ENCODE results near the gene ARHGDIG. TPM values are rescaled to one million over a fixed set of nuclear protein-coding genes. Genes with fewer than 3 reads are reported as not detected.

Gene ARHGDIG
- total RNA-seq, 4 donors from 2014 or later, result not detected

DNA sequence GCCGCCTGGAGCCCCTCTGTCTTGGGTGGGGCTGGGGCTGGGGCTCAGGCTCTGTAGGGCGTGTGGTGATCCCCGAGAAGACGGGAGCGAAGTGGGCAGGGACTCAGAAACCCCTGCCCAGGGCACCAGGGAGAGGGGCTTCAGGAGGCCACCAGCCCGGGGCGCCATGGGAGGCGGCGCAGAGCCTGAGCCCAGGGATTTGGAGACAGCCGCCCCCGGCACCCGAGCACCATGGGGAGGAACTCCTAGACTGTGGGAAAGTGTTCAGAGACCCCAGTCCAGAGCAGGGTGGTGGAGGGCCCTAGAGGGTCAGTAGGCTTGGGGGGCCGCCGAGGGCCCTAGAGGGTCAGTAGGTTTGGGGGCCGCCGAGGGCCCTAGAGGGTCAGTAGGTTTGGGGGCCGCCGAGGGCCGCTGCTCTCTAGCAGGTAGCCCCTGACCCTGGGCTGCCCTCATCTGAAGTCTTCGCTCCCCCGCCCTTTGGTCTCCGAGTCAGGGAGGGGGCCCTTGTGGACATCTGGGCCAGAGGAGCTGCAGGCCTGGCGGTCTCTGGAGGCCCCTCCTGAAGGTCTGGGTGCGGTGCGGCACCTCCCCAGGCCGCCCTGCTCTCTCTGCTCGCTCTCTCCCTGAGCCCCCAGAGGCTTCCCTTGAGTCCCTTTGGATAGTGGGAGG lies 734 bp downstream of the ARHGDIG start:
- no peak for TF ChIP-seq POLR2A (IDR thresholded peaks at IDR 0.05)
- TF ChIP-seq, protein P1, sequence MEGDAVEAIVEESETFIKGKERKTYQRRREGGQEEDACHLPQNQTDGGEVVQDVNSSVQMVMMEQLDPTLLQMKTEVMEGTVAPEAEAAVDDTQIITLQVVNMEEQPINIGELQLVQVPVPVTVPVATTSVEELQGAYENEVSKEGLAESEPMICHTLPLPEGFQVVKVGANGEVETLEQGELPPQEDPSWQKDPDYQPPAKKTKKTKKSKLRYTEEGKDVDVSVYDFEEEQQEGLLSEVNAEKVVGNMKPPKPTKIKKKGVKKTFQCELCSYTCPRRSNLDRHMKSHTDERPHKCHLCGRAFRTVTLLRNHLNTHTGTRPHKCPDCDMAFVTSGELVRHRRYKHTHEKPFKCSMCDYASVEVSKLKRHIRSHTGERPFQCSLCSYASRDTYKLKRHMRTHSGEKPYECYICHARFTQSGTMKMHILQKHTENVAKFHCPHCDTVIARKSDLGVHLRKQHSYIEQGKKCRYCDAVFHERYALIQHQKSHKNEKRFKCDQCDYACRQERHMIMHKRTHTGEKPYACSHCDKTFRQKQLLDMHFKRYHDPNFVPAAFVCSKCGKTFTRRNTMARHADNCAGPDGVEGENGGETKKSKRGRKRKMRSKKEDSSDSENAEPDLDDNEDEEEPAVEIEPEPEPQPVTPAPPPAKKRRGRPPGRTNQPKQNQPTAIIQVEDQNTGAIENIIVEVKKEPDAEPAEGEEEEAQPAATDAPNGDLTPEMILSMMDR (IDR thresholded peaks at IDR 0.05), result no peak
- Histone ChIP-seq H3K4me1 (peaks cover 8 to 38% (median 18%) of the 10 kb centered on the region in 3 donors), H3K27me3 (peaks cover 6 to 61% (median 11%) of the 10 kb centered on the region in 4 donors), H3K9me3 (no peaks in the 10 kb centered on the region), H3K36me3 (no peaks in the 10 kb centered on the region), H3K4me3 (peak overlapping the region in 2 of 4 donors; percentile 40 to 60), H3K27ac (no peak overlapping the region)
- DNase-seq, result no peak
- intact Hi-C loops (cut with DNase I), result no loop called here
- WGBS, 2 donors, result 40 to 58% methylated on average over 6 to 17 of the region's 27 CpGs

DNA sequence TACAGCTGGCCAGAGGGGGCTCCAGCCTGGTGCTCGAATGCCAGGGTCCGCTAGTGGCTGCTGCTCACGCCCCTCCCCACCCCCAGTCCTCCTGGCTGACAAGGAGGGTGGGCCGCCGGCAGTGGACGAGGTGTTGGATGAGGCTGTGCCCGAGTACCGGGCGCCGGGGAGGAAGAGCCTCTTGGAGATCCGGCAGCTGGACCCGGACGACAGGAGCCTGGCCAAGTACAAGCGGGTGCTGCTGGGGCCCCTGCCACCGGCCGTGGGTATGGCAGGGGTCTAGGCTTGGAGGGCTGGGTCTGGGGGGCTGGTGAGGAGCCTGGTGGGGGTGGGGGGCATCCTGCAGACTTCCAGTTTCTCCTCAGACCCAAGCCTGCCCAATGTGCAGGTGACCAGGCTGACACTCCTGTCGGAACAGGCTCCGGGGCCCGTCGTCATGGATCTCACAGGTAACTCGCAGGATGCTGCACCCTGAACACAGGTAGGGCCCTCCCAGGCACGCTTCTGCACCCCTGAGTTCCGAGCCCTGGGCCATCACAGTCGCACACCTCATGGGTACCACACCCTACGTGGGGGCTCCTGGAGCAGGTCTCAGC lies 1.4 kb downstream of the ARHGDIG start:
- Histone ChIP-seq H3K9me3 (no peaks in the 10 kb centered on the region), H3K27ac (no peak overlapping the region), H3K4me1 (peaks cover 6 to 32% (median 18%) of the 10 kb centered on the region in 3 donors), H3K4me3 (no peak overlapping the region), H3K36me3 (peaks cover 0 to 6% (median 0%) of the 10 kb centered on the region in 3 donors), H3K27me3 (peaks cover 6 to 55% (median 11%) of the 10 kb centered on the region in 4 donors)
- DNase-seq, result no peak
- TF ChIP-seq POLR2A (IDR thresholded peaks at IDR 0.05), result no peak
- TF ChIP-seq, protein P1 (IDR thresholded peaks at IDR 0.05), result no peak
- intact Hi-C loops (cut with DNase I), result no loop called here
- 27 to 40% methylated on average over 1 to 3 of the region's 25 CpGs for WGBS, 2 donors

DNA sequence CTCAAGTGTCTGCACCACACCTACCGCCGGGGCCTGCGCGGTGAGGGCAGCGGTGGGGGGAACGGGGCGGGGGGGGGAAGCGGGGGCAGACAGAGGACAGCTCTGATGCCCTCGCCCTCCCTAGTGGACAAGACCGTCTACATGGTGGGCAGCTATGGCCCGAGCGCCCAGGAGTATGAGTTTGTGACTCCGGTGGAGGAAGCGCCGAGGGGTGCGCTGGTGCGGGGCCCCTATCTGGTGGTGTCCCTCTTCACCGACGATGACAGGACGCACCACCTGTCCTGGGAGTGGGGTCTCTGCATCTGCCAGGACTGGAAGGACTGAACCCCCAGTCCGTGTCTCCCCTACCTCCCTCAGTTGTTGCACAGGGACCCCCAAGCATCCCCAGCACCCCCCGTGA lies 2.1 kb downstream of the ARHGDIG start:
- Histone ChIP-seq H3K36me3 (peaks cover 0 to 13% (median 2%) of the 10 kb centered on the region in 3 donors), H3K27ac (no peak overlapping the region), H3K27me3 (peaks cover 6 to 50% (median 11%) of the 10 kb centered on the region in 4 donors), H3K9me3 (no peaks in the 10 kb centered on the region), H3K4me1 (peaks cover 6 to 32% (median 18%) of the 10 kb centered on the region in 3 donors), H3K4me3 (no peak overlapping the region)
- TF ChIP-seq, protein P1 (IDR thresholded peaks at IDR 0.05), result no peak
- TF ChIP-seq POLR2A (IDR thresholded peaks at IDR 0.05), result no peak
- no peak for DNase-seq
- intact Hi-C loops (cut with DNase I), result no loop called here
- 89 to 91% methylated on average over 8 to 10 of the region's 22 CpGs for WGBS, 2 donors

DNA sequence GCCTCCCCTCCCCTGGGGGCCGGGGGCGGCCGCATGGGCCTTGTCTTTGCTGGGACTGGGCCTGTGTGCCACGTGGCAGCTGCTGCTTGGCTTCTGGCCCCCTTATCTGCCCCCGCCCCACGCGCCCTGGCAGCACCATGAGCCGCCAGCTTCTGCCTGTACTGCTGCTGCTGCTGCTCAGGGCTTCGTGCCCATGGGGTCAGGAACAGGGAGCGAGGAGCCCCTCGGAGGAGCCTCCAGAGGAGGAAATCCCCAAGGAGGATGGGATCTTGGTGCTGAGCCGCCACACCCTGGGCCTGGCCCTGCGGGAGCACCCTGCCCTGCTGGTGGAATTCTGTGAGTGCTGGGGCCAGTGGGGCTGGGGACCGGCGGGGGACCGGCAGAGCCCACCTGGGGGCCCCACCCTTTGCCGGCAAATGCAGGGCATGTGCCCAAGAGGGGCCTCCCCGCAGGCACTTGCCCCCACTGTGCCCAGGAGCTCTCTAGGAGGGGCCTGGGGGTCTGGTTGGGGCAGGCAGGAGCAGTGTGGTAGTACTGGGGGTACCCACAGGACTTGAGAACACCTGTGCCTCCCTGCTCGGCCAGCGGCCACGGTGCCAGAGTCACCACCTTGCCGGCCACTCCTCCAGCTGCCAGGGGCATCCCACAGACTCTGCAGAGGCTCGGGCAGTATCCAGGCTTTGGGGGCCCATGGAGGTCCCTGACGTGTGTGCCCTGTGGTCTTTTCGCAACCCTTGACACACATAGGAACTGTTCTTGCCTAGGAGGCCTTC lies 2.8 kb downstream of the ARHGDIG start, which contains the start of gene PDIA2:
Gene PDIA2 (plus strand): TSS at position 132 of the 773 bp plus-strand sequence. CDS start 6 bp downstream, at position 138.
- Histone ChIP-seq H3K4me1 (peaks cover 6 to 32% (median 18%) of the 10 kb centered on the region in 3 donors), H3K4me3 (no peak within 1 kb of the TSS), H3K9me3 (no peaks in the 10 kb centered on the region), H3K27ac (no peak within 1 kb of the TSS), H3K36me3 (peaks cover 2 to 20% (median 10%) of the 10 kb centered on the region in 3 donors), H3K27me3 (peaks cover 6 to 50% (median 11%) of the 10 kb centered on the region in 4 donors)
- DNase-seq, result no peak
- intact Hi-C loops (cut with DNase I), result no loop called here
- TF ChIP-seq, protein P1 (IDR thresholded peaks at IDR 0.05), result no peak
- TF ChIP-seq POLR2A (IDR thresholded peaks at IDR 0.05), result no peak
- no CpG with 5 or more reads among the region's 25 CpGs for WGBS, 2 donors

Measured in esophagus squamous epithelium (tissue), 5 donors.